H9 (cell line): ENCODE data around the gene FAM151A. TPM values are rescaled to one million over a fixed set of nuclear protein-coding genes. Genes with fewer than 3 reads are reported as not detected.

ENCODE experiments used
- DNase-seq: peaks from one replicate; pipeline ENCODE4 v3.0.0-alpha.2; 2017
- H2AFZ ChIP-seq: one replicate; pipeline ENCODE4 v1.6.1; 2013; ENCODE audit warnings: mild to moderate bottlenecking, low read length, control low read depth, moderate library complexity
- H2AK5ac ChIP-seq: 2 replicates; pipeline ENCODE4 v1.6.1; 2013; ENCODE audit warnings: low read length, control low read depth, mixed read lengths; ENCODE audit not compliant: insufficient read length
- H2BK120ac ChIP-seq: one replicate; pipeline ENCODE4 v1.6.1; 2013; ENCODE audit warnings: low read depth, mild to moderate bottlenecking, low read length, control low read depth, inconsistent platforms; ENCODE audit not compliant: poor library complexity, severe bottlenecking
- H2BK12ac ChIP-seq: 2 replicates; pipeline ENCODE4 v1.6.1; 2013; ENCODE audit warnings: low read length, control low read depth, mixed read lengths, low read depth; ENCODE audit not compliant: insufficient read length
- H2BK15ac ChIP-seq: 2 replicates; pipeline ENCODE4 v1.6.1; 2013; ENCODE audit warnings: low read depth, low read length, control low read depth
- H2BK20ac ChIP-seq: one replicate; pipeline ENCODE4 v1.6.1; 2013; ENCODE audit warnings: low read depth, mild to moderate bottlenecking, low read length, control low read depth, inconsistent platforms; ENCODE audit not compliant: poor library complexity, severe bottlenecking
- H2BK5ac ChIP-seq: 2 replicates; pipeline ENCODE4 v1.6.1; 2013; ENCODE audit warnings: low read length, control low read depth, mixed read lengths; ENCODE audit not compliant: insufficient read length
- H3K14ac ChIP-seq: 2 replicates; pipeline ENCODE4 v1.6.1; 2013; ENCODE audit warnings: low read length, control low read depth; ENCODE audit not compliant: insufficient read depth
- H3K18ac ChIP-seq: 2 replicates; pipeline ENCODE4 v1.6.1; 2013; ENCODE audit warnings: low read depth, mild to moderate bottlenecking, mixed read lengths, low read length, control low read depth; ENCODE audit not compliant: insufficient read length
- H3K23ac ChIP-seq: 2 replicates; pipeline ENCODE4 v1.6.1; 2013; ENCODE audit warnings: low read length, control low read depth, mixed read lengths, low read depth; ENCODE audit not compliant: insufficient read length
- H3K23me2 ChIP-seq: 2 replicates; pipeline ENCODE4 v1.6.1; 2013; ENCODE audit warnings: low read depth, mild to moderate bottlenecking, mixed read lengths, low read length, control low read depth; ENCODE audit not compliant: insufficient read length, poor library complexity, severe bottlenecking
- H3K27ac ChIP-seq: 2 replicates; pipeline ENCODE4 v1.5.1; 2013; ENCODE audit warnings: low read length, control low read depth, mixed read lengths, low read depth; ENCODE audit not compliant: insufficient read length
- H3K27me3 ChIP-seq: 2 replicates; pipeline ENCODE4 v1.6.1; 2013; ENCODE audit warnings: low read length, control low read depth, inconsistent platforms; ENCODE audit not compliant: insufficient read depth
- H3K4ac ChIP-seq: 2 replicates; pipeline ENCODE4 v1.6.1; 2013; ENCODE audit warnings: low read depth, mild to moderate bottlenecking, control low read depth, inconsistent platforms, low read length, moderate library complexity
- H3K4me1 ChIP-seq: 2 replicates; pipeline ENCODE4 v1.6.1; 2013; ENCODE audit warnings: low read length, control low read depth, inconsistent platforms; ENCODE audit not compliant: insufficient read depth
- H3K4me2 ChIP-seq: 2 replicates; pipeline ENCODE4 v1.6.1; 2013; ENCODE audit warnings: low read length, control low read depth, mixed read lengths; ENCODE audit not compliant: insufficient read length, insufficient read depth
- H3K56ac ChIP-seq: 2 replicates; pipeline ENCODE4 v1.6.1; 2013; ENCODE audit warnings: low read depth, mild to moderate bottlenecking, mixed read lengths, low read length, control low read depth; ENCODE audit not compliant: insufficient read length
- H3K79me1 ChIP-seq: 2 replicates; pipeline ENCODE4 v1.6.1; 2013; ENCODE audit warnings: low read depth, mild to moderate bottlenecking, moderate library complexity, low read length, control low read depth, inconsistent platforms; ENCODE audit not compliant: insufficient read depth, poor library complexity, severe bottlenecking
- H3K79me2 ChIP-seq: 2 replicates; pipeline ENCODE4 v1.6.1; 2013; ENCODE audit warnings: low read length, control low read depth, inconsistent platforms; ENCODE audit not compliant: insufficient read depth
- H3K9ac ChIP-seq: 2 replicates; pipeline ENCODE4 v1.6.1; 2013; ENCODE audit warnings: low read length, control low read depth, mixed read lengths; ENCODE audit not compliant: insufficient read length; ENCODE audit errors: extremely low read depth
- H3K9me3 ChIP-seq: one replicate; pipeline ENCODE4 v1.6.1; 2013; ENCODE audit warnings: low read depth, low read length, inconsistent platforms; ENCODE audit not compliant: control insufficient read depth
- H3T11ph ChIP-seq: one replicate; pipeline ENCODE4 v1.6.1; 2013; ENCODE audit warnings: mild to moderate bottlenecking, low read length, control low read depth, inconsistent platforms
- H4K20me1 ChIP-seq: one replicate; pipeline ENCODE4 v1.6.1; 2013; ENCODE audit not compliant: control insufficient read depth, insufficient read length, insufficient read depth
- H4K5ac ChIP-seq: 2 replicates; pipeline ENCODE4 v1.6.1; 2013; ENCODE audit warnings: low read depth, mild to moderate bottlenecking, mixed read lengths, low read length, control low read depth; ENCODE audit not compliant: insufficient read length
- H4K8ac ChIP-seq: replicated peaks from 2 replicates; pipeline ENCODE4 v1.6.1; 2013; ENCODE audit warnings: low read length, control low read depth, mixed read lengths, low read depth; ENCODE audit not compliant: insufficient read length
- H4K91ac ChIP-seq: 2 replicates; pipeline ENCODE4 v1.6.1; 2013; ENCODE audit warnings: low read depth, mild to moderate bottlenecking, moderate library complexity, mixed read lengths, low read length, control low read depth; ENCODE audit not compliant: insufficient read length
- H3K27ac Mint-ChIP-seq, 3 experiments: 2 replicates in 2 of 3; 3 replicates in 1 of 3; pipeline ENCODE4 v1.8.0; 2020 to 2021; ENCODE audit warnings: mixed read lengths in 3 of 3, mild to moderate bottlenecking in 1 of 3, moderate library complexity in 1 of 3
- H3K27me3 Mint-ChIP-seq: 2 replicates; pipeline ENCODE4 v1.8.0; 2021; ENCODE audit warnings: low read depth, mild to moderate bottlenecking, moderate library complexity, mixed read lengths
- H3K36me3 Mint-ChIP-seq, 3 experiments: 2 replicates in 2 of 3; 3 replicates in 1 of 3; pipeline ENCODE4 v1.8.0; 2020 to 2021; ENCODE audit warnings: low read depth in 3 of 3, mixed read lengths in 3 of 3; ENCODE audit not compliant: insufficient read depth in 1 of 3
- H3K4me1 Mint-ChIP-seq, 2 experiments: 2 replicates each; pipeline ENCODE4 v1.8.0; 2020; ENCODE audit warnings: mixed read lengths in 2 of 2
- H3K4me3 Mint-ChIP-seq, 2 experiments: 2 replicates in 1 of 2; 3 replicates in 1 of 2; pipeline ENCODE4 v1.8.0; 2020 to 2021; ENCODE audit warnings: mild to moderate bottlenecking in 2 of 2, mixed read lengths in 2 of 2, moderate library complexity in 1 of 2
- H3K9me3 Mint-ChIP-seq, 2 experiments: 2 replicates in 1 of 2; 3 replicates in 1 of 2; pipeline ENCODE4 v1.8.0; 2020; ENCODE audit warnings: mild to moderate bottlenecking in 2 of 2, mixed read lengths in 2 of 2, moderate library complexity in 1 of 2
- CTCF ChIP-seq: fragments of 200-600 bp; sonication (generic); conservative IDR thresholded peaks from 3 replicates; pipeline ENCODE4 v1.8.0; 2021; ENCODE audit warnings: antibody characterized with exemption, mild to moderate bottlenecking
- WGBS: extraction: QIAGEN DNeasy Blood & Tissue Kit; methylation state at CpG from one replicate; pipeline ENCODE4 v1.1.7; 2013; ENCODE audit warnings: missing lambda C conversion rate, low lambda C conversion rate, mixed read lengths; ENCODE audit not compliant: insufficient read length; ENCODE audit errors: extremely low coverage; 5-methylcytosine and 5-hydroxymethylcytosine counted together
- total RNA-seq: library from RNA; stranded (reverse); gene quantifications from 2 replicates; pipeline ENCODE4 v1.2.1, GENCODE V29; 2021

Gene FAM151A
- total RNA-seq, 1 experiment from 2014 or later: not detected

DNA sequence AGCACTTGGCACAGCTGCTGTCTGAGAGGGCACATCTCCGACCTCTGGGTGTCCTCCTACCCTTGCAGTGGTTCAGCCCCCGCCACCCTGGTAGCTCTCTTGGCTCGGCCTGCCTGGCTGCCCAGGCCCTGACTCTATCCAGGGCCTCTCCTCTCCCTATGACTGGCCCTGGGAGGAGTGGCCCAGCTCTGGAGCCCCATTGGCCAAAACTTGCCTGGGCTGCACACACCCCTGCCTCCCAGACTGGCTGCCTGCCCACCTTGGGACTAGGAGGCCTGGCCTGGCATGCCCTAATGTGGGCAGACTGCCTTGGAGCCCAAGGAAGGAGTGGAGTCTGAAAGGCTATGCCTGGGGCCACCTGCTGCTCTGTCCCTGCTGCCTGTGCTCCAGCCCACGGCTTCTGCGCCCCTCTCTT is 41.7 kb downstream of the FAM151A start:
- no peak overlapping the region for H2AFZ ChIP-seq
- H4K20me1 ChIP-seq: no peaks in the 10 kb centered on the region
- TF ChIP-seq CTCF: no peak
- peak overlapping the region in 2 of 3 experiments; percentile 39 to 56; a peak in 1 of 7 replicates for H3K27ac Mint-ChIP-seq
- H3K4me2 ChIP-seq: no peak overlapping the region
- no peak overlapping the region for H2BK120ac ChIP-seq
- H3K27me3 ChIP-seq: no peaks in the 10 kb centered on the region
- H3K4ac ChIP-seq: no peak overlapping the region; the same call in 1 of the 2 replicates
- H3K79me1 ChIP-seq: no peaks in the 10 kb centered on the region
- no peak overlapping the region for H3T11ph ChIP-seq
- no peak overlapping the region for H3K23ac ChIP-seq
- no CpG with 5 or more reads among the region's 5 CpGs for WGBS
- no peak overlapping the region for H2BK15ac ChIP-seq
- H3K4me1 ChIP-seq: peaks cover 3% of the 10 kb centered on the region; the same call in 1 of the 2 replicates
- no peak overlapping the region for H3K27ac ChIP-seq
- H2BK20ac ChIP-seq: no peak overlapping the region
- no peaks in the 10 kb centered on the region for H3K23me2 ChIP-seq
- H3K9me3 Mint-ChIP-seq: no peaks in the 10 kb centered on the region
- no peaks in the 10 kb centered on the region for H3K27me3 Mint-ChIP-seq
- peak overlapping the region; percentile 62 for H4K91ac ChIP-seq
- DNase-seq: peak; percentile 58
- no peaks in the 10 kb centered on the region for H3K36me3 Mint-ChIP-seq
- H2BK5ac ChIP-seq: no peak overlapping the region
- no peak overlapping the region for H4K8ac ChIP-seq
- H3K4me1 Mint-ChIP-seq: peaks cover 42 to 52% of the 10 kb centered on the region in 2 experiments
- H2BK12ac ChIP-seq: no peak overlapping the region
- H3K4me3 Mint-ChIP-seq: no peak overlapping the region
- H3K18ac ChIP-seq: peak overlapping the region; percentile 46
- H3K56ac ChIP-seq: no peak overlapping the region
- H3K9ac ChIP-seq: no peak overlapping the region
- no peak overlapping the region for H2AK5ac ChIP-seq
- no peaks in the 10 kb centered on the region for H3K79me2 ChIP-seq
- no peaks in the 10 kb centered on the region for H3K9me3 ChIP-seq
- no peak overlapping the region for H3K14ac ChIP-seq
- no peak overlapping the region for H4K5ac ChIP-seq
